Hematopoietic multipotent progenitor cell (in vitro differentiated cells): ENCODE measurements around the gene GUCA2A. TPM values are rescaled to one million over a fixed set of nuclear protein-coding genes. Genes with fewer than 3 reads are reported as not detected.

Experiments used
- DNase-seq, 3 donors: peaks; one replicate each; pipeline ENCODE4 v3.0.0-alpha.2; 2011 to 2015; ENCODE audit warnings: low read depth in 2 of 3, low spot score in 2 of 3
- total RNA-seq: library from RNA; depleted of rRNA; stranded (reverse); fragments of >200 nt; gene quantifications from one replicate; pipeline ENCODE4 v1.2.3, GENCODE V29; 2012

Gene GUCA2A
- total RNA-seq, 1 donor: not detected

GRCh38 chr1:42136466-42136865 is 28.1 kb downstream of the GUCA2A start:
- peak in 1 of 3 donors; percentile 67 for DNase-seq

- DNase-seq: no peak
Observed at GRCh38 chr1:42135426-42135825, 29.1 kb downstream of the GUCA2A start.

DNA sequence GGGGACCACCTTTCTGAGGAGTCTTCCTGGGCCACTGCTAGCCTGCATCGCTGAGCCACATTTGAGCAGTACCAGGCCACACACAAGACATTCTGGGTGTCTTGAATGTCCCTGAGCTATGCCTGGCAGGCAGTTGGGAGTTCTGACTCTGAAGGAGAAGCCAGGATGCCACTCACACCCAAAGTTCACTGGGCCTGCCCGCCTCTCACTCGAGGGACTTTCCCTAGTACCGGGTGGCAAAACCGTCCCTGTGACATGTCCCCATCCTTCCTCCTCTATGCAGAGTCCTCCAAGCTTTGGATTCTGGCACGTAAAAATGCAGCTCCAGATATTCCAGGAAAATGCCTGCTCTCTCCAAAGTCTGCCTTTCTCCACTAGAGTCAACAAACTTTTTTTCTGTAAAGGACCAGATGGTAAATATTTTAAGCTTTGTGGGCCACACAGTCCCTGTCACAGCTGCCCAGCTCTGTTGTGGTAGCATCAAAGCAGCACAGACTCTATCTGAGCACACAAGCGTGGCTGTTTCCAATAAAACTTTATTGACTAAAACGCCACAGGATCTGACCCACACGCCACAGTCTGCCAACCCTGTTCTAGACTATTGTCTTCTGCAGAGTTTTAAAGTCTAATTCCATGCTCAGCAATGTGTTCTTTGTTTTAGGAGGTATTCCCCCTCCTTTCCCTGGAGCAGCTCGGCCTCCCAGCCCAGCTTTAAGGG is 30.6 kb downstream of the GUCA2A start:
- DNase-seq: no peak

- DNase-seq: no peak
Observed at GRCh38 chr1:42133390-42133789, 31.2 kb downstream of the GUCA2A start.

DNA sequence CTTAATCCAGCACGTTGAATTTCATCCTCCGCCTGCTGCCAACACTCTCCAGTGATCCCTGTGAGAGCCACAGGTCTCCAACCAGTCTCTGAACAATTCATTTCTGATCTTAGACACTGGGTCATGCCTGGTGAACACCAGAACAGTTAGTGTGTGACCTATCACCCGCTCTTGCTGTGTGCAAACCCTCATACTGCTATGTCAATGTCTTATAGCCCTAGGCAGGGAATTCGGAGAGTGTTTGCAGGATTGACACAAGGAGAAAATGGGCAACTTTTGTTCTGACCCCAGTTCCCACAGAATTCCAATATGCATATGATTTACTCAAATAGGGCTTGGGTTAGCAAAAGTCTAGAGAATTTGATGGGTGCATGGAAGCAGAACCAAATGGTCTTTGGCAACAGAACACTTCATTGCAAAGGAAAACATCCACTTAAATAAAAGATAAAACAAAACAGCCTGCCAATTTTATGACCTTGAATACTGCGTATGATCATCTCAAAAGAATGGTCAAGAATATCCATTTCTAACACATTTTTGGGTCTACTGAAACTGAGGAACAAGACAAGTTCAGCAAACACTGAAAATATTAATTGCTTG is 34.4 kb downstream of the GUCA2A start:
- no peak for DNase-seq

DNA sequence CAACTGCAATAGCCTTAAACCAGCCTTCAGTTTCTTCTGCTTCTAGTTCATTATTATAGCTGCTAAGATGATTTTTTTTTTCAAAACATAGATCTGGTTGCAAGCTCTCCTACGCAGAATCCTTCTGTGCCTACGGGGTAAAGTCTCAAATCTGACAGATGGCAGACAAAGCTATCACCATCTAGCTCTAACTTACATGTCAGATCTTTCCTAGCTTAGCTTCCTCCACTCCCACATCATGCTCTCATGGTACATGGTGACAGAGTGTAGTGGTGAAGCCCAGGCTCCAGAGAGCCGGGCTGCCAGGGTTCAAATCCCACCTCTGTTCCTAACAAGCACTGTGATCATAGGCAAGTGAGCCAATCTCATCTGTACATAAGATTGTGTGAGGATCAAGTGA is 35.6 kb downstream of the GUCA2A start:
- no peak for DNase-seq

GRCh38 chr1:42128499-42128898 is 36.0 kb downstream of the GUCA2A start:
- DNase-seq: no peak

DNA sequence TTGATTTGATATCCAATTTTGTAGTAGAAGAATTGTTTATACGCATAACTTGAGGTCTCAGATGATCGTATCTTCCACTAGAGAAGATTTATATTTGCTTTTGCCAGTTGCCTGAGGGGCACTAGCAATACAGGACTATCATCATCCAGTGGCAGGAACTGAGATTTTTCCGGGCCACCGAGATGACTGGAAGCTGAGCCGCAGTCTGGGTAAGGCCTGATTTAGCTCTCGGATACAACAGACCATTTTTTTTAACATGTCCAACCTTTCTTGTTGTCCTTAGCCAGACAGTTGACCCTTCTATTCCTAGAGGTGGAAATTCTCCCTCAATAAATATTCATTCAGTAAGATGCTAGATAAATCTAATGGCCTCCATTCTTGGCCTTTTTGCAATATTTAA is 36.8 kb downstream of the GUCA2A start:
- no peak for DNase-seq

- DNase-seq: no peak
Observed at GRCh38 chr1:42125552-42125951, 39.0 kb downstream of the GUCA2A start.

DNA sequence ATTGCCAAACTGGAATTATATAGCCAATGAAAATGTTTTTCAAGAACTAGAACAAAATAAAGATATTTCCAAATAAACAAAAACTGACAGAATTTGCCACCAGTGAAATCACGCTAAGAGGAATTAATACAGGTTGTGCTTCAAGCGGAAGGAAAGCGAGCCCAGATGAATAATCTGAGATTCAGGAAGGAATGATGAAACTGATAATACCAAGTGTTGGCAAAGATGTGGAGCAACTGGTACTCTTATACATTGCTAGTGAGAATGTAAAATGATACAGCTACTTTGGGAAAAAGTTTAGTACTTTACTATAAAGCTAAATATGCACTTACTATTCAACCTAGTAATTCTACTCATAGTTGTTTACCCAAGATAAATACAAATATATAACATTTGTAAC is 42.1 kb downstream of the GUCA2A start:
- no peak for DNase-seq

DNA sequence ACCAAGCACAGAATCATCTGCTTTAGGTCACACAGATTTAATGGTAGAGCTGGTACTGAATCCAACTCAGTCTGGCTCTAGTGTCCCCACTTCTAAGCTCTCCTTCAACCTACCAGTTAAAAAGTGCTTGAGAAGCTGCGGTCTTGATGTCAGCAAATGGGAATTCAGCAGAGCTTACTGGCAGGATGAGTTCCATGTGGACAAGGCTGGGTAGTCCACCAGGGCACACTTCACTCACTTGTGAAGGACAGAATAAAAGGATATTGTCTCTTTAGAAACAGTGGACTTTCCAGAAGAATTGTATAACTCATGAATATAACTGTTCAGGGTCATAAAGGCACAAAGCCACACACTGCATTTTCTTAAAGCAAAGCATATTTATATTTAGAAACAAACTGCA is 46.4 kb downstream of the GUCA2A start:
- DNase-seq: no peak

DNA sequence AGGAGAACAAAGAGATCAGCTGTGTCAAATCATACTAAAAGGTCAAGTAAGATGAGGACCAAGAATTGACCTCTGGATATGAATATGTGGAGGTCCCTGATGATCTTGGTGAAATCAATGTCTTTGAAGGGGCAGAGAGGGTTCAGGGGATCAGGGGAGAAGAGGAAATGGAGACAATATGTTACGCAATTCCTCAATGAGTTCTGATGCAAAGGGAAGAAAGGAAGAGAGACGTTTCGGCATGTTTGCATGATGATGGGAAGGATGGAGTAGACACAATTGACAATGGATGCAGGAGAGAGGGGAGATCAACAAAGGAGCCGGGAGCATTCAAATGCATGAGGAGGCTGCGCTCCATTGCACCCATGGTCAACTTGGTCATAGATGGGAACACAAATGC is 47.3 kb downstream of the GUCA2A start:
- DNase-seq: no peak

- DNase-seq: no peak
Observed at GRCh38 chr1:42114229-42114628, 50.3 kb downstream of the GUCA2A start.

Other genes with a start within 250 kb of the GUCA2A start
- gene HIVEP3, start 245.8 kb downstream of the GUCA2A start, total RNA-seq: 4.6 TPM
- not detected for gene GUCA2B, start 11.3 kb downstream of the GUCA2A start, total RNA-seq
- 44.2 TPM for gene FOXJ3, start 170.5 kb upstream of the GUCA2A start, total RNA-seq
- 0.27 TPM for gene RIMKLA, start 216.0 kb upstream of the GUCA2A start, total RNA-seq